Measurements from ENCODE around the gene KRTAP17-1.
"Not testable (repeated sequence)": the region's sequence is repeated elsewhere in the genome, so short reads cannot be mapped to it uniquely, and the experiment has no call there.

Gene KRTAP17-1

DNA sequence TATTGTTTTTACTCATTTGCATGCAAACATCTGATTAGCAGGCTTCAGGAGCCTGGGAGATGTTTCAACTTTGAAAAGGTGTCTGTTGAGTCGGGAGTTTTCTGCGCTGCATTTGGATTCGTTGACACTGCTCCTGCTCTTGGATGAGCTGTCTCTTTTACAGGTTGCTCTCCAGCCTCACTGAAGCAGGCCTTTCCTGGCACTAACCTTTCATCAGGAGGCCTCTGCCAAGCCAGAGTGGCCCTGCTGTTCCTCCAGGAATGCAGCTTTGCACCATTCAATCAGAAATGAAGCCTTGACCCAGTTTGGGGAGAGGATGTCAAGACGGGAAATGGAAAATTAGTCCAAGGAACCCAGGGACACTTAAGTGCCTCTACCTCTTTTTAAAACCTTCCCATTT is 12.5 kb downstream of the KRTAP17-1 start:
- DNase-seq (ENCODE audit: low spot score), result no peak

DNA sequence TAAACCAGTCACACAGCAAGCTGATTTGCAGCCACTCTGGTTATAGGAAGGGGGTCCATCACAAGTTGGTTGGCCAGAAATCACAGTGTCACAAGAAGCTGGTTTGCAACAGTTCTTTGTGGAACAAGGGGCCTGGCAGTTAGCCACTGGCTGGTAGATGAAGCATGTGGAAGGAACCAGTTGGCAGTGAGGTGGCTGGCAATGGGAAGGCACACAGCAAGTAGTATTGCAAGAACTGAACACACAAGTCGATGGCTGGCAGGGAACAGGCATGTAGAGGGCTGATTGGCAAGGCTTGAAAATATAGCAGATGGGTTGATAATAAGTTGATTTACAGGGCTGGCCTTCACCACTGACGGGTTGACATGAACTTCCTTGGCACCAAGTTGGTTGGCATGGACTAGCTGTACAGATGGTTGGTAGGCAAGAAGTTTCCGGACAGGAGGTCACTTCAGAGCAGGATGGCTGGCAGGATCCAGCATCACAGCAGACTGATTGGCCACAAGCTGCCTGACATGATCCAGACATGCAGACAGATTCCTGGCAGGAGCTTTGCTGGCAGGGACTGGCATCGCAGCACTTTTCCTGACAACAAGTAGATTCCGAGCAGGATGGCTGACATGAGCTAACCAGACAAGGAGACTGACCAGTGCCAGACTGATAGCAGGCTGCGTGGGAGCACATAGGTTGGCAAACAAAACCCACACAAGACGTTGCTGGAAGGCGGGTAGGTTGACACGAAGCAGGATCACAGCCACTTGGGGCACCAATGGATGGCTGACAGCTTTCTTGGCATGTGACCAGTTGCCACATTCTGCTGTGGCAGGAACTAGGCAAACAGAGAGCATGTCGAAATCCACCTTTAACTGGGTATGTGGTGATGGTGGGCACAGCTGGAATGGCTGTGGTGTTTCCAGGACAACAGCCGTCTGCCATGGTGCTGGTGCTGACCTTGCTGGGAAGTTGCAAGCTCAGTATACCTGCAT is 13.3 kb downstream of the KRTAP17-1 start, which contains the start of gene KRTAP29-1:
Gene KRTAP29-1 (minus strand): TSS at position 936 of the 986 bp plus-strand sequence. CDS start 0 bp downstream, at position 936.
- DNase-seq (ENCODE audit: low spot score), result no peak

DNA sequence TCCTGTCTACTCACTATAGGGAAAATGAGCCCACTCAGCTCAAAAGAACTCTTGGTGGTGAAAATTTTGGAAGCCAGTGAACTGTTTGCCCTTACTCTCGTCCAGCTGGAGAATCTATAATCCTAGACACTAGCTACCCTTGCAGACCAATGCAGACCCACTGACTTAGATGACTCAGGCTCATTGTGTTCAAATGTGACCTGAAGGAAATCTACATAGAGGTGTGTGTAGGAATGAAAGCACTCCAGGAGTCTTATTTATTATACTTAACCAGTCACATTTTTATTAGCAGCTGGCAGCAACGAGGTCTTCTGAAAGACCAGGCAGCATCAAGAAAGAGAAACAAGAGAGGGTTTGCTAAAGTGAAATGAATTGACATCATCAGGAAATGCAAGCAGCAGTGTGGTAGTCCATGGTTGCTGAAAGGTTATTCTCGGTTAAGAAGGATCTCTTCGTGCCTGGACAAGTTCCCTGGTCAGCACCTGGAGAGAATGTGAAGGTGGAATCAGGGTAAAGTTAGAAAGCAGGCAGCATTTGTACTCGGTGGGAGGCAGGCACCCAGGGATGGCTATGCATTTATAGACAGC is 14.2 kb downstream of the KRTAP17-1 start:
- no peak for DNase-seq (ENCODE audit: low spot score)

DNA sequence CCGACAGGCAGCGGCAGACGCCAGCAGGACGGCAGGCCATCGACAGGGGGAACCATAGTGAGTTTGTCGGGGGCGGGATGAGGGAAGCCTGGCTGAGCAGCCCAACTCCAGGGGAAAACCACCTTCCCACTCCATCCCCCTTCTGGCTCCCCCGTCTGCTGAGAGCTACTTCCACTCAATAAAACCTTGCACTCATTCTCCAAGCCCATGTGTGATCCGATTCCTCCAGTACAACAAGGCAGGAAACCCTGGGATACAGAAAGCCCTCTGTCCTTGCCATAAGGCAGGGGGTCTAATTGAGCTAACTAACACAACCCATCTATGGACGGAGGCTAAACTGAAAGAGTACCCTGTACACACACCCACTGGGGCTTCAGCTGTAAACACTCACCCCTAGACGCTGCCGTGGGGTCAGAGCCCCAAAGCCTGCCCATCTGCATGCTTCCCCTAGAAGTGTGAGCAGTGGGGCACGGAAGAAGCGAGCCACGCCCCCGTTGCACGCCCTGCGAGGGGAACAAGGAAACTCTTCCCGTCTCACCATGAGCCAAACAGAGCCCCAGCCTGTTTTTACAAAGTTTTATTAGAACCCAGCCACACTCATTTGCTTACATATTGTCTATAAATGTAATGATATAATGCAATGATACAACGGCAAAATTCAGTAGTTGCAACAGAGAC is 16.9 kb downstream of the KRTAP17-1 start:
- DNase-seq (ENCODE audit: low spot score), result no peak

DNA sequence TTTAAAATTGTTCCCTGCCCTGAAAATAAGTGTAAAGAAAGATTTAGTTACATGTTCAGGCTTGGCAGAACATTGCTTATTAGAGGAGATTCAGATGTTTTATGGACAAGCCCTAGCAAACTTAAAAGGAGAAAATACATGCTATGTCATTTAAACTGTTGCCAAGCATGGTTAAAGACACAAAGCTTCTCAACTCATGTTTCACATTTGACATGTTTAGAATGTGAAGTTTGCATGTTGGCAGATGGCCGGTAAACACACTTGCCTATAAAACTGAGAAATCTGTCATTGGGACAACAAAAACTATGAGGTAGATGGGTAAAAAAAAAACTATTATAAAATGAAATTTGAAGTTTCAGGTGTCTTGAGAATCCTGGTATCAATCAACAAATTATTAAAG is 18.7 kb downstream of the KRTAP17-1 start:
- no peak for DNase-seq (ENCODE audit: low spot score)

DNA sequence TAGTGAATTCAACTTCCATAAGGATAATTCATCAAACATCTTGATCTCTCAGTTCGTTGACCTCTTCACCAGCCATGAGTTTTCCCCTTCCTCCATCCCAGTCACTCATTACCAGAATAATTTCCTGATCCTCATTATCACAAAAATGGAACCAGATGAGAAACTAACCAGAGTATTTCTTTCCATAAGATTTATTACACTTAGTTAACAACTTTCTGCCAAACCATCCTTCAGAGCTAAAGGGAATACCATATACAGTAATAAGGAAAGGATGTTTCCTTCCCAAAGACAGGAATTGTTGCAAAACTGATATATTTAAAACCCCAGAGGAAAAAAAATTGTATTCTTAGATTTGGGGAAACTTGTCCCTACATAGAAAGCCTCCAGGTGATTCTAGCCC is 21.5 kb downstream of the KRTAP17-1 start:
- DNase-seq (ENCODE audit: low spot score), result no peak

DNA sequence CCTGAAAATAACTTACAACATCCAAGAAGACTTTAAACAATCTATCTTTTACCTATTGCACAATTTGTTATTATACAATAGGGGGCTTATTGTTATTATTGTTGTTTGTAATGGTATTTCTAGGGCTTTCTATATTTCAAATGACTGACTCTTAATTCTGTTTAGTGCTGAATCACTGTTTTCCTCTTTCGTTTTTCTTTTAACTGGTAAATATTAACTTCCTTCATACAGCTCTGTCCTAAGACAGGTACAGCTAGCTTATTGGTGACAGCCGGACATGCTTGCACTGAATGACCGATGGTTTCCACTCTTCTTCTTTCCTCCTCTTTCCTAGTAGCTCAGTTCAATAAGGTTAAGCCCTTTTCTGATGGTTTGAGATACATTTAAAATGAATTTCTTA is 28.5 kb downstream of the KRTAP17-1 start:
- DNase-seq (ENCODE audit: low spot score), result no peak

DNA sequence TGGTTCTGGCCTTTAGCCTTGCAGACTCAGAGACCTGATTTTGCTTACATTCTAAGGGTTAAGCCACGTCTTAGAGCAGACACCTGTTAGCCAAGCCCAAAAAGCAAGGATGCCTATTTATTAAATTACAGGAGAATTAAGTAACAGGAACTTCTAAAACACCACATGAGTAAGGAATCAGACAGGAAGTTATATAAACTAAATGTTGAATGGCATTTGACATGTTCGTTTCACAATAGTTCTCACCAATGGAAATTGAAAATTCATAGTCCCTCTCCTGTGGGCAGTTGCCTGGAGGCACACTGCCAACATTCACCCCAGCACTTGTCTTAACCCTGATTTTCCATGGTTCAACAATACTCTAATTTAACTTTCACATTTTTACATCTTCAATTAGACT is 31.0 kb downstream of the KRTAP17-1 start:
- peak; percentile 0 for DNase-seq (ENCODE audit: low spot score)

DNA sequence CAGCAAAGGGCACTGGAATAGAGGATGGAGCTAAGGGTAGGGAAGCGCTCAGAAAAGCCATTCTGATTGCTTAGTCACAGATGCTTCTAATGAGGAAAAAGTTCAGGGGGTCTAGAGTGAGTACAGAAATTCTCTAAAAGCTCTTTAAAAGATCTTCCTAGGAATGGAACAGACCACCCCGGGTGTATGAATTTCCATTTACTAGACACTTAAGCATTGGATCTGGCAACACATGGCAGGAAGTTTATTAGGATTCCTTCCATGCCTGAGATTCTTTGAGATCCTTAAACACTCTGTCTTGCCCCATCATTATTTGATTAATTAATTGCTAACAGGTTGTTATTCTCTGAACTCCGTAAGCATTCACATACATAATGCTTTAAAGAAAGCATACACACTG is 31.5 kb downstream of the KRTAP17-1 start:
- no peak for DNase-seq (ENCODE audit: low spot score)

DNA sequence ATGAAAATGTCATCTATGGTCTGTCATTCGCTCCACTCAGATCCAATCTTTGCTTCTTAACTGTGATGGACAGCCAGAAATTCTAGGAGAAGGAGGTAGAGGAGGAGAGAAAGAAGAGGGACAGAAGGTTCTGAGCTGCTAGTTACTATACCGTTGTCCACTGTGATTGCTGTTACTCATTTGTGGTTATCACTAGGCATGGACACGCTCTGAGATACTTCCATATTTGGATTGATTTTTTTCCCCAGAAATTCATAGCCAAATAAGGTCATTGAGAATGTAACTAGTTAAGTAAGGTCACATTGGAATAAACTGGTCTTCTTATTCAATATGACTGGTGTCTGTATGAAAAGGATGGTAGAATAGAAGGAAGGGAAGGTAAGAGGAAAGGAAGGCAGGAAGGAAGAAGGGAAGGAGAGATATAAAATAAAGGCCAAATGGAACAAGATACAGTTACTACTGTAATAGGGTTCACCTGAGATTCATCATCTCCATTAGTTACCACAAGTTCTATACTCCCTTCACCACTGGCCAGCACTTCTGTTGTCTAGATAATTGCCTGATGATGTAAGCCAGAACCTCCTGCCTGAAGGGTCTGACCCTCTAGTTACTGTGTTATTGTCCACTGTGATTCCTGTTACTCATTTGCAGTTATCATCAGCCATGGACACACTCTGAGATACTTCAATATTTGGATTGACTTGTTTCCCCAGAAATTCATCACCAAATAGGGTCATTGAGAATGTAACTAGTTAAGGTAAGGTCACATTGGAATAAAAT is 37.1 kb downstream of the KRTAP17-1 start:
- DNase-seq (ENCODE audit: low spot score), result peak; percentile 0

DNA sequence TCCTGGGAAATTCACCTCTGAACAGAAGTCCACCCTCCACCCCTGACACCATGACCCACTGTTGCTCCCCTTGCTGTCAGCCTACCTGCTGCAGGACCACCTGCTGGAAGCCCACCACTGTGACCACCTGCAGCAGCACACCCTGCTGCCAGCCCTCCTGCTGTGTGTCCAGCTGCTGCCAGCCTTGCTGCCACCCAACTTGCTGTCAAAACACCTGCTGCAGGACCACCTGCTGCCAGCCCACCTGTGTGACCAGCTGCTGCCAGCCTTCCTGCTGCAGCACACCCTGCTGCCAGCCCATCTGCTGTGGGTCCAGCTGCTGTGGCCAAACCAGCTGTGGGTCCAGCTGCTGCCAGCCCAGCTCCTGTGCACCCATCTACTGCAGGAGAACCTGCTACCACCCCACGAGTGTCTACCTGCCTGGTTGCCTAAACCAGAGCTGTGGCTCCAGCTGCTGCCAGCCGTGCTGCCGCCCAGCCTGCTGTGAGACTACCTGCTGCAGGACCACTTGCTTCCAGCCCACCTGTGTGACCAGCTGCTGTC is 39.8 kb downstream of the KRTAP17-1 start, which contains the start of gene KRTAP9-7:
Gene KRTAP9-7 (plus strand): TSS at position 51 of the 543 bp plus-strand sequence. CDS start 0 bp downstream, at position 51.
- DNase-seq (ENCODE audit: low spot score), result peak; percentile 0

DNA sequence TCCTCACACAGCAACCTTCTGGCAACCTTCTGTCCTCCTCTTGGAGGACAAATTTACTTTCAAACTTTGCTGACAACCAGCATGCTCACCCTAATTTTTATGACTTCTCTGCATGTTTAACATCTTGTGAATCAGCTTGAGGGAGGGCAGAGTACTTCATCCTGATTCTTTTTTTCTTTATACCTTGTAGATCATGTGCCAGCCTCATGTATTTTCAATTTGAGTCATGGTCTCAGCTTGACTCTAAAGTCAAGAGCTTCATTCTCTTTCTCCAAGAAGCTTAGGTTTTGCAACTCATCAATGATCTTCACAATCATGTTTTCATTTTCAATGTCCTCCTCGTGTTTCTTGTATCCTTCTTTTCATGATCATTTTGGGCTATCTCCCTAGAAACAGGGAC is 43.7 kb downstream of the KRTAP17-1 start:
- DNase-seq (ENCODE audit: low spot score), result no peak

DNA sequence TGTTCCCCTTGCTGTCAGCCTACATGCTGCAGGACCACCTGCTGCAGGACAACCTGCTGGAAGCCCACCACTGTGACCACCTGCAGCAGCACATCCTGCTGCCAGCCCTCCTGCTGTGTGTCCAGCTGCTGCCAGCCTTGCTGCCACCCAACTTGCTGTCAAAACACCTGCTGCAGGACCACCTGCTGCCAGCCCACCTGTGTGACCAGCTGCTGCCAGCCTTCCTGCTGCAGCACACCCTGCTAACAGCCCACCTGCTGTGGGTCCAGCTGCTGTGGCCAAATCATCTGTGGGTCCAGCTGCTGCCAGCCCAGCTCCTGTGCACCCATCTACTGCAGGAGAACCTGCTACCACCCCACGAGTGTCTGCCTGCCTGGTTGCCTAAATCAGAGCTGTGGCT is 44.2 kb downstream of the KRTAP17-1 start:
- DNase-seq (ENCODE audit: low spot score), result not testable (repeated sequence)

DNA sequence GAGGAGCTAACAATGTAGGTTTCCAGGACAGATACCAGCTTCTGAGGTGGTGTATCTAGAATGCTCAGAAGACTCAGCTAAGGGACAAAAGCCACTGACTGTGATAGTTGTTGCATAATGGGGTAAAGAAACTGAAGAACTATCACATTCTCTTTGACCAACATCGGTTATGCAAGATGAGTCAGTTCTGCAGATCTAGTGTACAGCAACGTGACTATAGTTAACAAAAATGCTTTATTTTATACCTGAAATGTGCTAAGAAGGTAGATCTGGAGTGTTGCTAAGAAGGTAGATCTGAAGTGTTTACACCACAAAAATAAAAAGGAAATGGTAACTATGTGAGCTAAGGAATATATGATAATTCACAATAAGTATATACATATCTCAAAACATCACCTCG is 47.8 kb downstream of the KRTAP17-1 start:
- DNase-seq (ENCODE audit: low spot score), result no peak

DNA sequence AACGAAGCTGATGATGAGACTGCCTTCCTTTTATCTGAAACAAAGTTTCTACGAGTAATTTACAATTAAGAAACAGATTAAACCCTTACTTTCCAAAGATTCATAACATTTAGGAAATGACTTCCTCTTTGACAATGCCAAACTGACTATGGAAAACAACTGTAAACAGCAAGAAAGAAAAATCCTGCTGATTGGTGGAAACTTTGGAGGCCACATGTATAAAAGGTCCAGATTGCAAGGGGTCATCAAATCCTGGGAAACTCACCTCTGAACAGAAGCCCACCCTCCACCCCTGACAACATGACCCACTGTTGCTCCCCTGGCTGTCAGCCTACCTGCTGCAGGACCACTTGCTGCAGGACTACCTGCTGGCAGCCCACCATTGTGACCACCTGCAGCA is 50.4 kb downstream of the KRTAP17-1 start, which contains the start of gene KRTAP9-6:
Gene KRTAP9-6 (plus strand): TSS at position 301 of the 400 bp plus-strand sequence. CDS start 0 bp downstream, at position 301.
- no peak for DNase-seq (ENCODE audit: low spot score)

Measured in Ammon's horn (tissue), 1 donor.